NCI-H345 treated with DMSO at 0.1 percent for 48 hours (cell line): ENCODE data around the gene SLCO2A1.

Experiments
- DNase-seq: peaks from one replicate; lab custom pipeline; 2025; ENCODE audit not compliant: unreplicated experiment; lab: John Stamatoyannopoulos, UW

SLCO2A1 gene

GRCh38 chr3:133955892-133956291 lies 73.8 kb downstream of the SLCO2A1 start:
- peak; percentile 64 for DNase-seq

GRCh38 chr3:133954717-133955360 lies 74.9 kb downstream of the SLCO2A1 start:
- no peak for DNase-seq

DNA sequence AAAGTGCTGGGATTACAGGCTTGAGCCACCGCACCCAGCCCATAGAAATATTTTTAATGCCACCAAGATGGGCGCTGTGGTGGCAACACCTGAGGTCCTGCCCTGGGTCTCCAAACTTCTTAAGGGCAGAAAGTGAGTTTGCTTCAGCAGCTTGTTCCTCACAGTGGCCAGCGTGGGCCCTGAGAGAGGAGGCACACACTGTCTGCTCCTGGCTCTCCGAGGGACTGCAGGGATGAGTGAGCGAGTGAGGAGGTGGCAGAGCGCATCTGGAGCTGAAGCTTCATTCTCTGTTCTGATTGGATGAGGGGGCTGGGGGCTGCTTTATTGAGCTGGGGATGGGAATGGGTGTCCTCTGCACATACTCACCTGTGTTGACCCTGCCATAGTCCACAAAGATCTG lies 76.4 kb downstream of the SLCO2A1 start:
- DNase-seq = no peak

DNA sequence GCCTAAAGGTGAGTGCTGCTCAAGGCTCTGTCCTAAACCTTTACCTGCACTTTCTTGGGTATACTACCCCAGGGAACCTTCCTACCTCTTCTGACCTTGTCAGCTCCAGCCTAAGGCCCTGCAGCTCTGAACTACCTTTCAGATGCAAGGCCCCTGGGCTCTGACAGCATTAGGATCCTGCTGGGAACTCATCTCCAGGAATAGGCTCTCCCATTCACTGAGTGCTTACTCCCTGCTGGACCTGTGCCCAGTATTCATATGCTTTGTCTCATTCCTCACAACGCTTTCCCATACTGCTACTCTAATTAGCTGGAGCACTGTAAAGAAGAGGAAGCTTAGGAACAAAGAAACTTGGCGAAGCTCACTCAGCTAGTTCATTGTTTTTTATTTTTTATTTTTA lies 80.3 kb downstream of the SLCO2A1 start:
- DNase-seq = peak; percentile 92

DNA sequence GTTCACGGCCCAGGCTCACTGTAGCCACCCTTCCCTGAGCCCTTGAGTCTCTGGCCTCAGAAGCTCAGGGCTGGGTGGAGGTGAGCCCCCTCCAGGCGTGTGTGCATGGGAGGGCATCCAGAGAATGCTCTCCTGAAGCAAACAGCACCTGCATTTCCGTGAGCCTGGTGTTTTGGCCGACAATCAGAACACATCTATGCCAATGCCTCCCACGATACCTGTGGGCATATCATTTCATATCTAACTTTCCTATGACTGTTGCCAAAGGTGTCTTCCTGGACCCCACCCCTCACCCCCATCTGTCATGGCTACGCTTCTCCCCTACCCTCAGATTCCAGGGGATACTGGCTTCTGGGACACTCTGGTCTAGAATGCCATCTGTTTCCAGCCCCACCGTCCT lies 80.7 kb downstream of the SLCO2A1 start:
- no peak for DNase-seq

GRCh38 chr3:133948131-133948810 lies 81.5 kb downstream of the SLCO2A1 start:
- DNase-seq = no peak

- DNase-seq = no peak
These were observed 84.2 kb downstream of the SLCO2A1 start for GRCh38 chr3:133945381-133946095.

- no peak for DNase-seq
These were observed 84.9 kb downstream of the SLCO2A1 start for GRCh38 chr3:133944641-133945380.

DNA sequence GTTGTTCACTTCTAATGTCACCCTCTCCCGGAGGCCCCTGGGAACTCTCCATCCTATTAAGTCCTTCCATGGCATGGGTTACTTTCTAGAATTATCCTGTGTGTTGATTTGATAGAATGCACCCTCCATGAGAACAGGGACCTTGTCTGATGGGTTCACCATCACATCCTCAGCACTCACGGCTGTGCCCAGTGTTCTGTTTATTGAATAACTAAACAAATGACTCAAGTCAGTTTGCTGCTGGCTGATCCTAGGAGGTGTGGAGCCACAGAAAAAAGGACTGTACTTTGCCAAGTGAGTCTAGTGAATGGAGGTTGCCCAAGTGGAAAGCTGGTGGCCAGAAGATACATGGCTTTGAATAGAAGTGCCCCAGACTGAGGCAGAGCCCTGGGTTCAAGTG lies 85.5 kb downstream of the SLCO2A1 start:
- no peak for DNase-seq

DNA sequence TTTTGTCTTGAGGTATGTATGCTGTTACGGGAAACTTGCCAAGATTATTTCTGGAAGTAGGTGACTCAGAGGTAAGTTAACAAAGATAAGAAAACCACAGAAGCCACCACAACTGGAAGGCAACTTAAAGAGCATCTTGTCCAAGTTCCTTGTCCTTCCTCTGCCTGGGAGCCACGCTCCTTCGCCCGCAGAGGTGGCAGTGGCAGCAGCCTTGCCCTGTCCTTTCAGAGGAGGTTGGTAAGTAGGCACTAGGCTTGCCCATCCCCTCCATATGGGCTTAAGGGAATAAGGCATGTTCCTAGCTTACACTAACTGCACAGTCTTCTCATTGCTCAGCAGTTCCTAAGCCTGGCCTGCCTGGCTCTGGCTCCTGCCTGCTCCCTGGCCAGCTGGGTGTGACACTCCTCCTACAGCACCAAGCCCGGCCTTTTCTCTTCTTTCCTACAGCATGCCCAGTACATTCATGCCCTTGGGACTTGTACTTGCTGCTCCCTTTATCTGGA lies 86.0 kb downstream of the SLCO2A1 start:
- no peak for DNase-seq

DNA sequence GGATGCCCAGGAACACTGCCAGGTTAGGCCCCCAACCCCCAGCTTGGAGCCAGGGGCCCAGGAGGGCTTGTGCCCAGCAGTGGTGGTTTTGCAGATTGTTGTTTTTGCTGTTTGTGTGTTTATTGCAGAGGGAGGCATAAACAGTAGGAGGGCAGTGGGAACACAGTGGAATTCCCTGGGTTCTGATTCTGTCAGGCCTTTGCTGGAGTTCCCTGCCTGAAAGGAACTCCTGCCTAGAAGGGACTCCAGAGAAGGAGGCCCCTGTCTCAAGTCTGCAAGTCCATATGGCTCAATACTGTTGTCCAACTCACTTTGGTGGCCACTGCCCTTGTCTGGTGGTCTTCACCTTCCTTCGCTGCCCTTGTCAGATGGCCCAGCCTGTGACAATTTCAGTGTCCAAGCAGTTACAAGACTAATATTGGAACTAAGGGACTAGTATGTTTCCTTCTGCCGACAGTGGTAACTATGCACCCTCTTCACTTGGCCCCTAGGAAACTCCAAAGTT lies 86.6 kb downstream of the SLCO2A1 start:
- no peak for DNase-seq

DNA sequence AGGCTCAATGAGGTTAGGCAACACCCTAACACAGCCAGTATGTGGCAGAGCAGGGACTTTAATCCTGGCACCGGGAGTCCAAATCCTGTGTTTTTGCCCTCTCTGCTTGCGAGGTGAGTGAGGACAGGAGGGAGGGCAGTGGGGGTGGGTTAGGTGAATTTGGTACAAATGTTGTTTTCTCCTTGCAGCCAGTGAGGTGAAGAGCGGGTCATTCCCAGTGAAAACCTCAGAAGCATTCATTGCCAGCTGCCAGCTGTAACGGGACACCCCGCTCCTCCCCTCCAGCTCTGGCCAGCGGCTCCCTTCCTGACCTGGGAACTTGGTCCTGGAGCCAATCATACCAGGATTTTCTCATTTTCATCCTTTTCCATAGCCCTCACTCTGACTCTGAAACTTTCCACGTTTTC lies 88.3 kb downstream of the SLCO2A1 start:
- DNase-seq = no peak

DNA sequence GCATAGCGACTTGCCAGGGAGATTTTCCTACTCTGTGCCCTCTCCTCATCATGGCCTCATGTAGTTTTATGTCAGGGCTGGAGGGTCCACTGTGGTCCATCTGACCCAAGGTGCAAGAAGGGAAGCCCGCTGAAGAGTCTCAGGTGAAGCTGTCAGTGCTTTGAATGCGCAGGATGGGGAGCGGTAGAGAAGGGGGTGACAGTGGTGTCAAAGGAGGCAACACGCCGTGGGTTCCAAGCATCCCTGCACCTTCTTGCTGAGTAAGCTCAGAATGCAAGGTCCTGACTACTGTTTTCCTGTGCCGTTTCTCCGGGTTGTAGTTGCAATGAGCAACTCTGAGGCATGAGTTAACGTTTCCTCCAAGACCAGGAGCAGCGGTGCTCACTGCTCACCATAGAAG lies 89.2 kb downstream of the SLCO2A1 start:
- no peak for DNase-seq

DNA sequence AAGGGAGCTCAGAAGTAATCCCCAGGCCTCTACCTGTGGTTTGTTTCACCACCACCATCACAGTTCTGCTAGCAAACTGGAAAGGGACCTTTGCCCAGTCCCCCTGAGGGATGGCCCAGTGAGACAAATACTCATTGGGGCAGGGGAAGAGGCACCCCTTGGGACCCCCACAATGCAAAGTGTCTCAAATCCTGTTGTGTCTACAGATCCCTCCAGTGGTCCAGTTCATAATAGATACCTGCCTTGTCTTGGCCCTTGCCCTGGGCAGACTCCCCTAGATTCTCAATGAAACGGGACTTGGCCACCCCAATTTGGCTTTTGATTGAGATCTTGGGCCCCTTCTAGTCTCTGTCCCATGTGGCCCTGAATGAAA lies 90.3 kb downstream of the SLCO2A1 start:
- no peak for DNase-seq

DNA sequence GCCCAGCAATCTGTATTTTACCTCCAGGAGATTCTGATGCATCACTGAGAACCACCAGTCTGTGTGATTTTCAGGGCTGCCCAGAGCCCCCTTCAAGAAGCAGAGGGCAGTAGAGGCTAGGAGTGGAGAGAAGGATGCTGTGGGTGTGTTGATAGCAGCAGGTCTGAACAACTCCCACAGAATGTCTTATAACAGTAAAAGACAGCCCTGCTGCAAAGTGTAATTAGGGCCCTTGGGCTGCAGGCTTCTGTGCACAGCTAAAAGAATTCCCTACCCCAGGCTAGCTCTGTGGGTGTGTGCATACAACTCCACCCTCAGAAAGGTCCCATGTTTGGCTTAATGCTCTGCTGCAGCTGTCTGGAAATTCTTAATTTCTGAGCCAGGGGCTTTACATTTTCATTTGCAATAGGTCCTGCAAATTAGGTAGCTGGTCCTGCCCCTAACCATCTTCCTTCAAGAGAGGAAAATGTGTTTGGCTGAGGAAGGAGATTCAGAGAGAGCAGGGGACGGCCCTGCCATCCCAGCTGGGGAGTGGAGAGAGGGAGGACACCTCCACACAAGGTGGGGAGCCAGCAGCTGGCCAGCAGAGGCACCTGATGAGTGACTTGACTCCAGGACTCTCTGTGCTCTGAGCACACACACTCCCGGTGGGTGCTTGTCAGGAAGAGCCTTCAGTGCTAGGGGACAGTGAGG lies 90.8 kb downstream of the SLCO2A1 start:
- no peak for DNase-seq

GRCh38 chr3:133937756-133938601 lies 91.7 kb downstream of the SLCO2A1 start:
- no peak for DNase-seq

DNA sequence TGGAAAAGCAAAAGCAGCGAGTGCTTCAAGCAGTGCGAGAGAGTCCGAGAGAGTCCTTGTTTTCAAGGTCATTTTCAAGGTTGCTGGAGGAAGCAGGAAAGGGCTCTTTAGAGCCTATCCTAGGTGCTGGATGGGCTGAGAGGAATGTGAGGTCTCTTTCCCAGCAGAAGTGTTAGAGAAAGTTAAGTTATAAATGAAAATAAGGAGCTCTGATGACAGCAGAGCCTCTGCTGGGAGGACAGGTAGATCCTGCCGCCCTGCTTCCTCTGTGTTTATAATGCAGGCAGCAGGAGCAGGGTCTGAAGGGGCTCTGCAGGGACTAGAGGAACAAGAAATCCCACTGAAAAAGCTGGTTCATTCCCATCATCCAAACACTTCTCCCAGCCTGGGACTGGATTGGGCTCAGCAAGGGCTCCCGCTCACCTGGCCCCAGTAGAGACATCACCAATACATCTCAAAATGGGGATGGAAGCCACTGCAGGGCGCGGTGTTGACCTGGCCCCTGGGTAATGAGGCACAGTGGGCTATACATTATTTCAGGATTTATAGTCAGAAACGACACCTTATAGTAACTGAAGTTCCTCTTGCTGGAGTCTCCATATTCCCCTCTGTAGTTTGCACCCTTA lies 92.6 kb downstream of the SLCO2A1 start:
- no peak for DNase-seq

- DNase-seq = no peak
These were observed 93.6 kb downstream of the SLCO2A1 start for GRCh38 chr3:133935843-133936769.
